ENCODE measurements around the gene LARGE1. TPM values are rescaled to one million over a fixed set of nuclear protein-coding genes. Genes with fewer than 3 reads are reported as not detected.

LARGE1 gene
- total RNA-seq, 4 donors from 2014 or later, result 18.7 to 82.1 (median 39.2) TPM

DNA sequence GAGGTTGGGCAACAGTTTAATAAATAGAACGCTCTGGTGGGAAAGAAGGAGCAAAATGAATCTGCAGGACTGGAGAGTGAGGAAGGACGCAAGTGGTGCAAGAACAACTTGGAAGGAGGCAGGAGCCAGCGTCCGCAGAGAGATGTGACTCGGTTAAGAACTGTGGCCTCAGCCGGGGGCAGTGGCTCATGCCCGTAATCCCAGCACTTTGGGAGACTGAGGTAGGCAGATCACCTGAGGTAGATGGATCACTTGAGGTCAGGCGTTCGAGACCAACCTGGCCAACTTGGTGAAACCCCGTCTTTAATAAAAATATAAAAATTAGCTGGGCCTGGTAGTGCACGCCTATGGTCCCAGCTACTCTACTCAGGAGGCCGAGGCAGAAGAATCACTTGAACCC lies 319.7 kb downstream of the LARGE1 start:
- TF ChIP-seq CTCF (IDR thresholded peaks at IDR 0.05) (no peak), POLR2A (IDR thresholded peaks at IDR 0.05) (no peak)
- H3K4me3 ChIP-seq, result no peak overlapping the region
- intact Hi-C loops (cut with DNase I; ENCODE audit: low total_unique reads), result no loop called here
- no peak overlapping the region for H3K27ac ChIP-seq
- DNase-seq, result no peak
- H3K36me3 ChIP-seq, result no peaks in the 10 kb centered on the region
- no peaks in the 10 kb centered on the region for H3K9me3 ChIP-seq
- H3K27me3 ChIP-seq, result no peaks in the 10 kb centered on the region
- no peaks in the 10 kb centered on the region for H3K4me1 ChIP-seq

DNA sequence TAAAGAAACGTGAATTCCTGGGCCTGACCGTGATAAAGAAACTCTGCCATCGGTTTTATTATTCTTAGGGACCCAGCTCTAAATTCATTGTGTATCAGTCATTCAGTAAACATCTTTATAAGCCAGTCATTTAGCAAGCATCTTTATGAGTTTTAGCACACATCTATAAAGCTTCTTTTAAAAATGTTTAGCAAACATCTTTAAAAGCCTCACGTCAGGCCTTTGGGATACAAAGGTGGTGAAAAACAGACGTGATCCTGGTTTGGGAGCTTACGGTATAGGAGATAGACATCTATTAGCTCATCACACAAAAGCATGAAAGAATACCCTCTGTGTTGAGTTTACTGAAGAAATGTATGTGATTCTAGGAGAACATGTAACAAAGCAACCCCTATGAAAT lies 320.2 kb downstream of the LARGE1 start:
- no peak for TF ChIP-seq POLR2A (IDR thresholded peaks at IDR 0.05)
- TF ChIP-seq CTCF (IDR thresholded peaks at IDR 0.05), result no peak
- H3K4me3 ChIP-seq, result no peak overlapping the region
- no peak for DNase-seq
- no peaks in the 10 kb centered on the region for H3K36me3 ChIP-seq
- H3K9me3 ChIP-seq, result no peaks in the 10 kb centered on the region
- H3K4me1 ChIP-seq, result no peaks in the 10 kb centered on the region
- H3K27me3 ChIP-seq, result no peaks in the 10 kb centered on the region
- no peak overlapping the region for H3K27ac ChIP-seq
- intact Hi-C loops (cut with DNase I; ENCODE audit: low total_unique reads), result no loop called here

DNA sequence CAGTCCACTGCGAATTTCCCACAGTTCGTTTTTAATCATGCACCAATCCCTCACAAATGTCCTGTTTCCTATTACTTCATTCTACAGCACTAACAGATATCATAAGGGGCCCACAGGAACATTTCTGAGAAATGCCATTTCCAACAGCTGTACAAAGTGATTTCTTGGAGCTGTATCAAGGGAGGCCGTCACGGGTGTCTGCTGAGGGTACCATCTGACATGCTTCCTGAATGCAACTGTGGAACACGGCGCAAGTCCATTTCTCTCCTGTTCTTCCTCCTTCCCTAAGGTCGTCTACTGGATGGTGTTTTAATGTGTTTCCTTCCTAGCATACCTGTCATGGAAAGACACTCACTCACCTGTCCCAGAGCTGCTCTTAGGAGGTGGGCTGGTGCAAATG lies 320.7 kb downstream of the LARGE1 start:
- H3K36me3 ChIP-seq, result no peaks in the 10 kb centered on the region
- H3K27ac ChIP-seq, result no peak overlapping the region
- intact Hi-C loops (cut with DNase I; ENCODE audit: low total_unique reads), result no loop called here
- no peaks in the 10 kb centered on the region for H3K9me3 ChIP-seq
- DNase-seq, result no peak
- H3K4me1 ChIP-seq, result no peaks in the 10 kb centered on the region
- H3K4me3 ChIP-seq, result no peak overlapping the region
- no peaks in the 10 kb centered on the region for H3K27me3 ChIP-seq
- no peak for TF ChIP-seq CTCF (IDR thresholded peaks at IDR 0.05)
- no peak for TF ChIP-seq POLR2A (IDR thresholded peaks at IDR 0.05)

GRCh38 chr22:33598821-33599220 lies 321.5 kb downstream of the LARGE1 start:
- no peak for DNase-seq
- no peaks in the 10 kb centered on the region for H3K4me1 ChIP-seq
- H3K36me3 ChIP-seq, result no peaks in the 10 kb centered on the region
- no peak for TF ChIP-seq POLR2A (IDR thresholded peaks at IDR 0.05)
- no peak for TF ChIP-seq CTCF (IDR thresholded peaks at IDR 0.05)
- H3K9me3 ChIP-seq, result no peaks in the 10 kb centered on the region
- no peaks in the 10 kb centered on the region for H3K27me3 ChIP-seq
- intact Hi-C loops (cut with DNase I; ENCODE audit: low total_unique reads), result no loop called here
- no peak overlapping the region for H3K27ac ChIP-seq
- no peak overlapping the region for H3K4me3 ChIP-seq

DNA sequence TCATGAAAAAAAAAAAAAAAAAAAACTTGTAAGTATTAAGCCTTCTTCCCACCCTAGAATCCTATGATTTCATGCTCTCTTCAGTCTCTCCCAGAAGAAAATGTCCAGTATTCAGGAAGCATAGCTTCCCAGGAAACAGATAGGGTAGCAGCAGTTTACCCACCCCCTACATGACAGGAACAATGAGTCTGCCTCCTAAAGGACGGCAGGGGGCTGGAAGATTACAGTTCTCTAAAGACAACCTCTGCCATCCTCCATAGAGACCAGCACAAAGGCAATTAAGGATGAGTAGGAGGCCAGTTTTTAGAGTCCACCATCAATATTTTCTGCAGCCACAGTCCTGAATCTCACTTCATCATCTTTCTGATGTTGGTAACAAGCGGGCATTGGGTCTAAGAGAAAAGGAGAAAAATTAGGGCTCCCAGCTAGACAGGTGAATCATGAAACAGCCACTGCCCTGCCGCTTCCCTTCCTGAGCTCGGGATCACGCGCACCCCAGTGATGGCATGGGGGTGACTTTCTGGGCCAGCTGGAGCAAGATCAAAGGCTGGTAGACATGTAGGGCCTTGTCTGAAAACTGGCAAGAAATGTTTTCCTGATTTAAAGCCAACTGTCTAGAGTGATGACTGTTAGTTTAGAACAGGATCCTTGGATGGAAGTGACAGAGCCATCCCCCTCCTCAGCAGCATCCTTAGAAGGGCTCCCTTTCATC lies 322.8 kb downstream of the LARGE1 start:
- no peak for DNase-seq
- Histone ChIP-seq H3K4me1 (no peaks in the 10 kb centered on the region), H3K9me3 (no peaks in the 10 kb centered on the region), H3K4me3 (no peak overlapping the region), H3K27me3 (no peaks in the 10 kb centered on the region), H3K36me3 (no peaks in the 10 kb centered on the region), H3K27ac (no peak overlapping the region)
- intact Hi-C loops (cut with DNase I; ENCODE audit: low total_unique reads), result no loop called here
- no peak for TF ChIP-seq CTCF (IDR thresholded peaks at IDR 0.05)
- no peak for TF ChIP-seq POLR2A (IDR thresholded peaks at IDR 0.05)

Measured in uterus (tissue), 4 donors.